ENCODE measurements around the gene HOMER2.
"Not testable (repeated sequence)": the region's sequence is repeated elsewhere in the genome, so short reads cannot be mapped to it uniquely, and the experiment has no call there.

The HOMER2 gene

DNA sequence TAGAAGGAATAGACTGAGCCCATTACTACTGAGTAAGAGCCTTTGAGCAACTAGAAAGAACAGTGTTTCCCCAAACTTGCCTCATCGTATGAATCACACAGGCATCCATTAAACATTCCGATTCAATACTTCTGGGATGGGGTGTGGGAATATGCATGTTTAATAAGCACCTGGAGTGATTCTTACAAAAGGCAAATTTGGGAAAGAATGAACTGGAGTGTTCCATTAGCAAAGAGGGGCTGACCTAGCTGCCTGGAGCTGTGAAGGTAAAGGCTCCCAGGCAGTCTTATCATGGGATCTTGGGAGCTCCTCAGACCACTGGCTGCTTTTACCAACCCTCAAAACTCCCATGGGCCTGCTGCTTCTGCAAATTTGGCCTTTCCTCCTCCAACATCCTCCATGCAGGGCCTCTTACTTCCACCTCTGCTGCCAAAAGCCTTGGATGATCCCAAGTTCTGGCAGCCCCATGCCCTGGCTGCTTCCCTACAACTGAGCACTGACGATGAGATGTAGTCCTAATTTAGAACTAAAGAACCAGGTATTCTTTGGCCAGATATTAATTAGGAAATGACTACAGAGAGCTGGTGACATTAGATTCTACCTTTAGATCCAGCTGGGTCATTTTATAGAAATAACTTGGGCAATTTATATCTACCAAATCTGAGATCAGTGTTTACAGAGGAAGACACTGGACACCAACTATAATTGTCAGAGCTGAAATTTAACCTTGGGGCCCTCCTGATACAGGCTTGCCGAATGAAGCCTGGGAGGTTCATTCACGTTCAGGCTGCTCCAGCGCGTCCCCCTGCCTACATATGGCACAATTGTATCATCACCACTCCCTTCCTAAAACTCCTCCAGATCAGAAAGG is 11.2 kb upstream of the HOMER2 start:
- DNase-seq, result no peak

DNA sequence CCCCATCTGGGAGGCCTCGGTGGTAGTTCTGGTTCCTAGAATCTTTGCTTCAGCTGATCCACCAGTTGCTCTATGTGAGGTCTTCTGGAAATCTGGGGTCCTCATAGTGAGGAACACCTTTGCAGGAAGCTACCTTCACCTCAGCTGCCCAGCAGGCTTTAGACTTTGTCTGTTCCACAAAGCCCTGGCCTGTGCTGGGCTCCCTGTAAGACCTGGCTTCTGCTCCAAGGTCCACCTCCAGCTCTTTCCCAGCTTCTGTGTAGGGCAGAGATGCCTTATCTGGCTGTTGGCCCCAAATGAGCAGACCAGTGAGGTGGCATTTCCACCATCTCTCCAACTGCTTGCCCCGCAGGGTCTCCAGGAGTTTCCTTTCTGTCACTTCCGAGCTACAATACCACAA is 8.2 kb upstream of the HOMER2 start:
- DNase-seq, result no peak

DNA sequence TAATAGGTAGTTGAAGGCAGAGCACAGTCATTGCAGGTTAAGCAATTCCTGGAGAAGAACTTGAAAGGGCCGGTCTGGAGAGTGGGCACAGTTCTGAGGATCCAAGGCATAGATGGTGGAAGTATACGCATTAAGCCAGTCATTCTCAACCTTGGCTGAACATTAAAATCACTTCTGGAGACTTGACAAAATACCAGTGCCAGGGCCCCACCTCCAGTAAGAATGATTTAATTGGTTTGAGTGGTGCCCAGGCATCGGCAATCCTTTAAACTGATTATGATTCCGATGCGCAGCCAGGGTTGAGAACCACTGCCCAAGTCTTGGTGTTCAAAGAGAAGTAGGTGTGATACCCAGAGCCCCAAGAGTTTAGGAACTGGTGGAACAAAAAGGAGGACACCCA is 6.9 kb upstream of the HOMER2 start:
- DNase-seq, result no peak

DNA sequence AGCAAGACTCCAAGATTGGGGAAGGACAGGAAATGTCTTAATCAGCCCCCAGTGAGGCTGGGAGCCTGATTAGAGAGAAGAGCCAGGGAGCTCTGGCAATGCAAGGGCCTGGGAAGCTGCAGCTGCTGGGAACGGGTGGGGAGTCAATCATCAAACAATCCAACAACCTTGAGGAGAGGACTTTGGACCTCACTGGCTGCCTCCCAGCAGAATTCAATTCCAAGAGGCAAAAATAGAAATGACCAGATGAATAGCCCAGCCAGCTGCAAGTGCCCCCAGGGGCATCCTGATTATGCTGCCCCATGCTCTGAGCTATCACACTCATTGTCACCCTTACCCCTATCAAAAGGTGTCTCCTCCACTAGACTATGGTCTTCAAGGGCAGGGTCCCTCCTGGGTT is 6.1 kb upstream of the HOMER2 start:
- no peak for DNase-seq

DNA sequence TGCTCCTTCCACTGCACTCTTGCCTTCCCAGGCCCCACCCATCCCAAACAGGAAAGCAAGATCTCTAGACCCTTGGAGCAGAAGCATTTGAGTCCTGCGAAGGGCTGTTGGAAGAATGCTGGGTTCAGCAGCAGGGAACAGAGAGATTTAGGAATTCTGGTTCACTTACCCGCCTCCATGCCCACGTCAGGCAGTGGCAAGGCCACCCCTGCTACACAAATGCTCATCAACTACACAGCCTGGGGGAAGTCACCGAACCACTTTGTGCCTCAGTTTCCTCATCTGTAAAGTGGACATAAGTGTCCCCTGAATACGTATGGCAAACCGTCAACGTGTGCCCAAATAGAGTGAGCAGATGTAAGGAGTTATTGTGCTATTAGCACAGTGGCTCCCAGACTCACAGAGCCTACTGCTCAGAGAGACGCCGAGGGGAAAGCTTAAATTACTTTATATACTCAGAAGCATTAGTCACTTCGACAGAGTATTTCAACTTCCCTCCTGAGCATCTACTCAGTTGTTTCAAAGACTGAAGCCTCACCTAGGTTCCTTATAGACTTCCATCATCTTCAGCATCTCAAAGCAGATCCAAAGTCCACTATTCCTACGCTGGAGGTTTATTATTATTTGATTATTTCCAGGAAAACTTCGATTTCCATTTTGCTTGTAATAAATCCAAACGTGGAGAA is 905 bp downstream of the HOMER2 start:
- DNase-seq, result no peak

DNA sequence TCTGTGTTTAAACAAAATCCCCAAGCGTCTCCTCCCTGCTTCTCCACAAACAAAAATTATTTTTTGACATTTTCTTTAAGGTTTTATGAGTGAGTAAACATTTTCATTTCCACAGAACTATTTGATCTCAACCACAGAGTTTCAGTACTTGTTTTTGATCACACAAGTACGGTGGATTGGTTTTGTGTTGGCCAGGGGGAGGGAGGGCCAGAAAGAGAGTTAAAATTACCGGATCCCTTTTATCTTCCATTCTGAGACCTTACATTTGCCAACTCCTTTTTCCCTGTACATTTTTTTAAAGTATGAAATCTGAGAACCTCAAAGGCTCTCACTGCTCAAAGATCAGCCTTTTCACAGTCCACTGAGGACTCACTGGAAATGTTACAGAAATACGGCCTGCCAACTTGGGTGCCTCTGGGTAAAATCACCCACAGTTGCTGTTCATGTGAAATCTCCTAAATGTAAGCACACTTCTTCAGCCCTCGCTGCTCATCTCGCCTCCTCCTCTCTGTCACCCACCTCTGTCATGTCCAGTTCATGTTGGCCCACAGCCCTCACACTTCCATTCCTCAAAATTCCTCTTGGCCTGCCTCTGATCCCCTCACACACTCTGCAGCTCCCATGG is 1.7 kb downstream of the HOMER2 start:
- no peak for DNase-seq

DNA sequence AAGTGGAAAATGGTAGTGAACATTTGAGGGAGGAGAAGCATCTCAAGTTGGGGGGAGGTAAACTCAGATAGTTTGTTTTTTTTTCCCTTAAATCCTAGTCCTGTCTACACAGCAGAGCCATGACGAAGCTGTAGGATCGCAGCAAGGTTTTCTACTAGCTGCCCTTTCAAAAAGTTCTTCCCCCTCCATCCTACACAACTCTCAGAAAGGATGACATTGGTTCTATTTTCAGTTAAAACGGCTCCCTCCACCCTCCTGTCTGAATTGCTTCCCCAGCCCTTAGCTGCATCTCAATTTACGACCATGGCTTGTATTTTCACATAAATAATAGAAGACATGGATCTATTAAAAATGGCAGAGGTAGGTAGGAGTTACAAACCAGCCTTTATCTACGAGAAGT is 2.2 kb downstream of the HOMER2 start:
- no peak for DNase-seq

DNA sequence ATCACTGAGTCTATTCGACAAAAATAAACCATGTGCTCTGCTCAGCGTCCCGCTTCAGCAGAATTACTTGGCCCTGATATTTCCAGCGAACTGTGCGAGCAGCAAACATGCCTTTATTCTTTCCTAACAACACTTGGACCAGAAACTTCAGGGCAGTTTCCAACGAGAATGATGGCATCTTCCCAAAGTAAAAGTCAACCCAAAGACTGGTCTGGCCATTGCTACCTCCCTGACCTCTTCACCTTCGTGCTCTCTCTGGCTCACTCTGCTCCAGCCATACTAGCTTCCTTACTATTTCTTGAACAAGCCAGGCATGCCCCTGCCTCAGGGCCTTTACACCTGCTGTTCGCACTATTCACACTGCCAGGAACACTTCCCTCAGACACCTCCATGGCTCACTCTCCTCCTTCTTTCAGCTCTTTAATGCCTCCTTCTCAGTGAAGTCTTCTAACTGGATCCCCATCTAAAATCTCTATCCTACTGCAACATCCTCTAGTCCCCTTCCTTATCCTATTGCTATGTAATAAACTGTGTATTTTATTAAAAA is 6.3 kb downstream of the HOMER2 start:
- no peak for DNase-seq

DNA sequence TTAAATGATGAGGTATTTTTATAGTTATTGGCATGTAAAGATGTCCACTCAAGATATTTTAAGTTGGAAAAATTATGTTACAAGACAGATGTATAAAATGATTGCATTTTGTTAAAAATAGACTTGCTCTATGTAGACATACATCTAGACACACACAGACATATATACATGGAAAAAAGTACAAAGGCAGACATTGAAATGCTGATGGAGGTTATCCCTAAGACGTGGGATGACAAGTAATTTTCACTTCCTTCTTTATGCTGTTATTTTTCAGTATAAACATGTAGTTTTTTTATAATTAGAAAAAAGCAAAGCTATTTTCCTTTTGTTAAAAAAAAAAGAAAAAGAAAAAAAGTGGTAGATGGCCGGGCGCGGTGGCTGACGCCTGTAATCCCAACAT is 7.2 kb downstream of the HOMER2 start:
- no peak for DNase-seq

DNA sequence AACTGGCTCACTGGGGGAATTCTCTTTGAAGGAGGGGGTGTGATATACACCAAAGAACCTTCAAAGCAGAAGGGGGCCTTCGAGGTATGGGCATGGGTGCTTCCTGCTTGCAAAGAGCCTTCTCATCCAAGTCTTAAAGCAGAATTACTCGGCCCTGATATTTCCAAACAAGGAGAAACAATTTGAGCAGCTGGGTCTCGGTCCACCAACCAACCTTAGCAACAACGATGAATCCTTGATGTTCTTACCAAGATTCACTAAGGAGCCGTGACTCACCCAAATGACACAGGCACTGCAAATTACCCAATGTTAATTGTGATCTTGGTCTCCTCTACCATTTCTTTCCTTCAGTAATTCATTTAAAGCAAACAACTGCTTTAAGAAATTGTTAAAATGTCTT is 7.7 kb downstream of the HOMER2 start:
- no peak for DNase-seq

DNA sequence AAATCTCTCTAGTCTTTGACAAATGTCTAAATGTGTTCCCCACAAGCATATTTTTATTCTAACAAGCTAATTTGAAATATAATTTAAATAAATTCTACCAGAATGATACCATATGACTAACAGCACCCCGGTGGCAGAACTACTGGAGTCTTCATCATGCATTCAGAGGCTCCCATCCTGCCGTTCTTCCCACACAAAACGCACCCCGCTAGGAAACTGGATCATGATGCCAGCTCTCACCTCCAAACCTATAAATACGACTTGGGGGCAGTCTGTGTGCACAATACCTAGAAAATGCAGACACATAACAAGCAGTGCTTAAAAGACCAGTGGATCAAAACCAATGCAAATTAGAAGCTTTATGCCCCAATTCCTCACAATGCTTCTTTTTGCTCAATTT is 8.5 kb downstream of the HOMER2 start:
- no peak for DNase-seq

DNA sequence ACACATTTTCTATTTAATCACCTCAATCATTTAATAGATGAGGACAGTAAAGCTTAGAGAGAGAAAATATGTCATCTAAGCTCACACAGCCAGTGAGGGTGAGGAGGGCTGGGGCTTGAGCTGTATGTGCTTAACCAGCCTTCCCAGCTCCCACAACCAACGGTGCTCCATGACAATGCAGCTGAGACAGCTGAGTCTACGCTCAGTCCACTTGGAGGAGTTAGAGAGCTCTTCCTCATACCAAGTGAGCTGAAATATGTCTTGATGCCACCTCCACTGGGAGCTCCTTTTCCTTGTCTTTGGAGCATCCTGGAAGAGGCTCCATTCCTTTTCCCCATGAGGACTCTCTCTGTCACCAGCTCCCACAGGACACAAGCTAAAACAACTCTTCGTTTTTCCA is 9.3 kb downstream of the HOMER2 start:
- no peak for DNase-seq

DNA sequence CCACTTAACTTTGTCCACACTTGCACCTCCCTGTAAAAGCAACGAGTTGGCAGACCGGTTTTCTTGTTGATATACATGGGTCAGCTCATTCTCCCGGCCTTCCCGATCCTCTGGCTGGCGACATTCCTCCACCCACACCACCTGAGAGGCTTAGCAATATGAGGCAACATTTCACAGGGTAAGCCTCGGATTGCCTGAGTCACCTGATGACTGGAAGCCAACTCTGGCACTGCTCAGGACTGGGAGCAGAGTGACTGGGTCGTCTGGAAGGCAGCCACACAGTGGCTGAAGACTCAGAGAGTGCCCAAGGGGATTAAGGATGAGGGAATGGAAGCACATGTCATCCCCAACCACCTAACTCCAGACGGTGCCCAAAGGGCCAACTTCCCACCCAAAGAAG is 9.8 kb downstream of the HOMER2 start:
- no peak for DNase-seq

DNA sequence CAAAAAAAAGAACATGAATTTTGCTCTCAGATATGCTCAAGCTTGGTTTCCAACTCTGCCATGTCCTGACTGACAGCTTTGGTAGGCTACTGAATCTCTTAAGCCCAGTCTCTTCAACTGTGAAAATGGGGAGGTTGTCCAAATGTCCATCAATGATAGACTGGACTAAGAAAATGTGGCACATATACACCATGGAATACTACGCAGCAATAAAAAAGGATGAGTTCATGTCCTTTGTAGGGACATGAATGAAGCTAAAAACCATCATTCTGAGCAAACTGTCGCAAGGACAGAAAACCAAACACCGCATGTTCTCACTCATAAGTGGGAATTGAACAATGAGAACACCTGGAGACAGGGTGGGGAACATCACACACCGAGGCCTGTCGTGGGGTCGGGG is 12.8 kb downstream of the HOMER2 start:
- not testable (repeated sequence) for DNase-seq

DNA sequence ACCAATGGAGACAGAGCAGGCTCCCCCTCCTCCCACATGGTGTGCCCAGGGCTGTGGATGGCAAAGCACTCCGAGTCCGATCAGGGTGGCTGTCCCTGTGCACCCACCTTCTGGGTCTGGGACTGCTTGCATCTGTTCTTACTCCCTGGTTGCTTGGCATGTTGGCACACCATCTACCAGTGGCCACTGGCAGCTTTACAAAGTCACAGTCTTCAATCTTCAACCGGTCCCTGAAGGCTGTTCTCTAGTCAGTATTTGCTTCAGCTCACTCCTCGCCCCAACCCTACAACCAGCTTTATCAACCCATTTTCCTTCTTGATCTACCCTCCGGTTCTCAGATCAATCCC is 14.8 kb downstream of the HOMER2 start:
- no peak for DNase-seq

DNA sequence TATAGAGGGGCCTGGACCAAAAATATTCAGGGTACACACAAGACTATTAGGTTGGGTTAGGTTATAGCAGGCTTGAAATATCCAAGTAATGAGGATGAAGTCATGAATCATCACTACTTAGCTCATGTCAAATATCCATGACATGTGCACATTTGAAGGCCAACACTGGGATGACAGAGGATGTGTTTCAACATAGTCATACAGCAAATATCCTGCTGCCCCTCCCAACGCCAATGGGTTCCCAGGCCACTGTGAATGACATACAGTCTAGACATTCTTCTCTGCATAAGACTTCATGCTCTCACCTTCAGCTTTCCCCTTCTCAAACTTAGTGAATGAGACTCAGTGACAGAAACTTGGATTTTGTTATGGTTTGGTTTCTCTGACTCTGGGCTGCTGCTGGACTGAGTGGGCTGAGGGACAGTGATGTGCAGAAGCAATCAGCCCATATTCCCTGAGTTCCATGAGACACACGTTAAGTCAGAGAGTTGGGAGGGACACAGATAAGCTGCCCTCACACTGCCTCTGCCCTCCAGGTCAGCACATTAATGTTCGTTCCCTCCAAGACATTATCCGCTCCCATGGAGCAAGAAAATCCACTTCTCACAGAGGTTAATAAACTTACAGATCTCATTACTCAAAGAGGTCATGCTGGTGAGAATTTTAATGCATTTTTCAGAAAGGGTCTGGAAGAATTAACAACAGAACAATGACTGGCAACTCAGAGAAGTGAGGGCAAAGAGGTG is 15.4 kb downstream of the HOMER2 start:
- DNase-seq, result no peak

DNA sequence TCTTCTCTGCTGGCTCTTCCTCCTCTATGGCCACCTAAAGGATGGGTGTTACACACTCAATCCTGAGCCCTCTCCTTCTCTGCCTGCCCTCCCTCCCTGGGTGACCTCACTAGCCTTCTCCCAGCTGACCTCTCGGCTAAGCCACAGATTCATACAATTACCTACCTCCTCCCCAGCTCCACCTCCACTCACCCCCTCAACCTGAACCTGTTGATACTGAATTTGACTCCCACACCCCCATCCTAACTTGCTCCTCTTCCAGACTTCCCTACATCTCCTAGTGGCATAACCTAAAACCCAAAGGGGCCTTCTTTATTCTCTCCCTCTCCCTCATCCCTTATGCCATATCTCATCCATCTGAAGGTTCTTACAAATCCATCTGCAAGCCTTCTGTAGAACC is 17.1 kb downstream of the HOMER2 start:
- DNase-seq, result no peak

DNA sequence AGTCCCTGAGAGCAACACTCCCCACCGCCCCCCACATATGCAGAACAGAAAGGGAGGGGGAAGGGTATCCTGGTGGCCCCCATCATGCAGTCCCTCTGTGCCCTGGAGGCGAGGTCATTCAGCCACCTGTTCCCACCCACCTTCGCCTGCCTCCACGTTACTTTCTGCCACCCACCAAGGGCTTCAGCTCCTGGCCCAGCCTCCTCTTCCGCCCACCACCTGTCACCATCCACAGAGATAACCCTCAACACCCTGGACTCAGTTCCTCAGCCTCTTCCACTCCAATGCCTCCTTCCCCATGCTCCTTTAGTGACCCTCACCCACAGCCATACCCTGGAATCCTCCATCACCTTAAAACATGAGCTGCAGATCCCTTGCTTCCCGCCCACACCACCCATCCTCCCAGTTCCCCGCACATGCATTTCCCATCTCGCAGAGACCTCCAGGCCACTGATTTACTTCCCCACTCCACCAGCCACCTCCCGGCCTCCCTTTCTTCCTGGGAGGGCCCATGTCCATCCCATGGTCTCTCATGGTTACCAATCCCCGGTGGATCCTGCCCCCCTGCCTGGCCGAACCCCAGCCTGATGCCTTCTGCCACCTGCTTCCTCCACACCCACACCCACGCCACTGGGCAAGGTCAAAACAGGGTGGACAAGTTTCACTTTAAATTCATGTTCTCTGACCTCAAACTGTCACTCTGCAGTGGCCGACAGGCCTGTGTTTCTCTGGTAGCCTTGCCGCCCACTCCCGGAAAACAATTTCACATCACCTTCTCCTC is 18.2 kb downstream of the HOMER2 start:
- DNase-seq, result no peak

DNA sequence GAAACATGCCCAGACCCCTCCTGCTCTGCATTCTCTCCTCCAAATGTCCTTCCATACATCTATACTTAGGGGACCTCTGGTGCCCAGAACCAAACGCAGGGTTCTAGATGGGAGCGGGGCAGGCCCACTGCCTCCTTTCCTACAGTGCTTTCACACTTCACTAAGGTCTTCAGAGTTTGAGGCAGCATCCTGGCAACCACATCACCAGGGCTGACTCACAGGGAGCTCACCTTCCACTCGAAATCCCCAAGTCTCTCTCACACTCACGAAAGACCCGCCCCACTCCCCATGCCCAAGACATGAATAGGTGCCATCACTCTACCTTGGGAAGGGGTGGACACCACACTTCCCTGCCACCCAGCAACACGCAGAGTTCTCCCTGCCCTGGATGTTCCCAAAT is 18.9 kb downstream of the HOMER2 start:
- no peak for DNase-seq

DNA sequence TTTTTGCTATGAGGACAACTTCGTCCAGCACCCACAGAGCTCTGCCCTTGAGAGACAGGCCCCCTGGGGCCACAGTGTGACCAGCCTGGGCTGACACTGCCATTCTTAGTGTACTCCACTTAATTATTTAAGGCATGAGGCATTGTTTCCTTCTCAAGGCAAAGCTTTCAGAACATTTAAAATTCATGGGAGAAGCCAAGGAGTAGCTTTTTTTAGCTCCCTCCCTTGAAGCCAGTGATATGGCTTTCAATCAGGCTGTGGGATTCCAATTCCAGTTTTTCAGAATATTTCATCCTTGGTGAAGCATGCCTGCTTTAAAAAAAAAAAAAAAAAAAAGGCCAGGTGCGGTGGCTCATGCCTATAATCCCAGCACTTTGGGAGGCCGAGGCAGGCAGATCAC is 21.3 kb downstream of the HOMER2 start:
- DNase-seq, result no peak

DNA sequence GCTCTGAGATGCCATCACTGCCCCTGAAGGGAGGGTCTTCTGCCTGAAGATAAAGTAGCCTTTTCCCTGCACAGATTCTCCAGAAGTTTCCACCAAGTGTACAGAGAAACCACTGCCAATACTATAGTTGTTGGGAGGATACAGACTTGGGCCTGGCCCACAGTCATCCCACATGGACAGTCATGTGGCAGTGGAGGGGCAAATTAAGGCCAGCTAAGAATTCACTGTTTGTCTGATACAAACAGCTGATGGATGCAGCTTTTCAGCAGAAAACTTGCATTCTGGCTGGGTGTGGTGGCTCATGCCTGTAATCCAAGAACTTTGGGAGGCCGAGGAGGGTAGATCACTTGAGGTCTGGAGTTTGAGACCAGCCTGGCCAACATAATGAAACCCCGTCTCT is 22.1 kb downstream of the HOMER2 start:
- no peak for DNase-seq

DNA sequence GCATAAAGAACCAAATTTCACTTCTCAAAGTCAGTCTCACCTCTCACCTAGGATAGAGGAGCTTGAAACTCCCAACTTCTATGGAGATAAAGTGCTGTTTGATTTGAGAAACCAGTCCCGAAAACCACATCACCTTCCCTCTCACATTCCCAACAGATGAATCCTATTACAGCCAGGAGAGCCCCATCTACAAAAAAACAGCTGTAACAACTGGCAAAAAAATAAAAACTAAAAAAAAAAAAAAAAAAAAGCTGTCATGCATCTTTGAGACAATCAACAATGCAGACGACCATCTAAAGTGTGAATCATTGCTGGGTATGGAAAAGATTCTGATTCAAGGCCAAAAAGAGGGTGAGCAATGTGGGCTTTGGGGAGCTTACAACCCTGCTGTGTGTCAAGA is 23.8 kb downstream of the HOMER2 start:
- DNase-seq, result no peak

All from activated T-cell treated with anti-CD3 and anti-CD28 coated beads for 4 hours (primary cell).